Suppressor macrophage (primary cell): ENCODE measurements around the gene KRTAP10-1.
A peak's percentile ranks its signal among the peaks of the same experiment; 100 is the strongest.

Experiments
- DNase-seq, 4 experiments: peaks; one replicate each; pipeline ENCODE4 v3.0.0-alpha.2; 2020 to 2022

KRTAP10-1 gene

DNA sequence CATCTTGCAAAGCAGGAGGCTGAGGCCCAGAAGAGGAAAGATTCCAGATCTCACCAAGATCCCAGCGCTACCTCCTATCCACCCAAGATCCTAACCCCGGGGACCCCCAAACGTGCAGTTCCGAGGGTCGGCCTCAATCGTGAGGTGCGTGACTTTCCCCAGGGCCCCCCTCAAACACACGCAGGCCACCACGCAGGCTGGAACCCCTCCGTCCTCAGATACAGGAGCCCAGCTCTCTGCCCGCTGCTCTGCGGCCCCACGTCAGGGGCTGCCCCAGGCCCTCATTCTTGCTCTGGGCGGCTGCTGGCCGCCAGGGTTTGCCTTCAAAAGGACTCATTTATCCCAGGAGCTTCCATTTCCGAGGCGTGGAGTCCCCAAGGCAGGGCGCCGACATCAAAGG is 39.9 kb downstream of the KRTAP10-1 start:
- DNase-seq: no peak

DNA sequence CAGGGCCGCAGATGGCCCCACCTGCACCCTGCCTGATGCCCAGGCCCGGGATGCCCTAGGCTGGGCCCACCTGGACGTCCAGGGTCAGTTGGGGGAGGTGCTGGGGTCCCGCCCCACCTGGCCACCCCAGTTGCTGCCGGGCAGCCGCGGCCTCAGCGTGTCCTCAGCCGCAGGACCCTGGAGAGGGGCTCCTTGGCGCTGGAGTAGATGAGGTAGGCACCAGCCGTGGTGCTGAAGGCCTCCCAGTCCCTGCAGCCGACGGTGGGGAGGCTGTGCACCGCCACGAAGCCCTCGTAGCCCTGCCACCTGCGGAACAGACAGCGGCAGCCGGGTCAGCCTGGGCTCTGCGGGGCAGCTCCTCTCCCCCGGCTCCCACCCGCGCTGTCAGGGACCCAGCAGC is 40.4 kb downstream of the KRTAP10-1 start:
- no peak for DNase-seq

DNA sequence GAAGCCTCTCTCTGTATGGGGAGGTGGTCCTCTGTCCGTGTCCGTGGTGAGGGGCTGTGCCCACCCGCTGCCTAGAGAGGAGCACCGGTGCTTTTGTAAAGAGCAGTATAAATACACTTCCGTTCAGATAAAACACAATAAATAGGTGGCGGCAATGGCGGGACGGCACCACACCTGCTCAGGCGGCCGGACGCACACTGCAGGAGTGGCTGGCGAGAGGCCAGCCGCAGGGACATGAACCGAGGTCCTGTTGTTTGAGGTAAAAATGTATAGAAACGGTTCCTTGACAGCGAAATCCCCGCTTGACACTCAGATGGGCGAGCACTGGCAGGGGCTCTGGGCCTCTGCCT is 40.8 kb downstream of the KRTAP10-1 start:
- no peak for DNase-seq

DNA sequence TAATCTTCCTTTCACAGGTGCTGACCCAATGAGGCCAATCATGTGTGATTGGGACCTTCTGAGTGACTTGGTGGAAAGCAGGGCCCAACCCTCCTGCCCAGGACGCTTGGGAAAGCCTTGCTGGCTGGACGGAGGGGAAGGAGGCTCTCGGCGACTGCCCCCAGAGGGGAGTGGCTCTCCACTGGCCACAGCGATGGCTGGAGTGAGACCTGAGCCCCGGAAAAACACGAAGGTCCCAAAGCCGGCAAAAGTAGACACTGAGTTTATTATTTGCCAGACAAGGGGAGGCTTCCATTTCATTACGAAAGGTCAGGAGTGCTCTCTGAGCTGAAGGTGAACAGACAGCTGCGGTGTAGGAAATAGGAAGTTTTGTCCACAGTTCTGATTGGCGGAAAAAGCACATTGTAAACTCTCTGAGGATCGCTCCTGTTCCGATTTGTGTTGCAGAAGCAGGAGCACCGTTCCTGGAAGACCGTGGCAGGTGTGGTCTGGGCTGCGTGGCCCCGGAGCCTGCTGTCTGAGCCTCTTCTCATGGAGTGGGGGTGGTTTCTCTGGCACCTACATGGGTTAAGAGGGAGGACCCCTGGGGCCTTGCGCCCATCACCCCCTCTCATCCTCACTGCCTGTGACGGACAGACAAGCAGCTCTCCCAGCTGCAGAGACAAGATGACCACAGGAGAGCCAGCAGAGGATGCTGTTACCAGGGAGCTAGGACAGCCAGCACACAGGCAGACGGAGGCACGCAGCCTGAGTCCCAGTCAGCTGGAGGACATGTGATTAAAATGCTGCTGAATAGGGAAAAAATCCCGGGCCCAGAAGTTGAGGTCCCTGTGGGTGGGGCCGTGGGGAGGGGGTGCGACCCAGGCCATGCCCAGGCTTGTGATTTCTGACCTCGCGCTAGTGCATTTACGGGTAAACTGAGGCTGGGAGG is 41.5 kb downstream of the KRTAP10-1 start:
- no peak for DNase-seq

DNA sequence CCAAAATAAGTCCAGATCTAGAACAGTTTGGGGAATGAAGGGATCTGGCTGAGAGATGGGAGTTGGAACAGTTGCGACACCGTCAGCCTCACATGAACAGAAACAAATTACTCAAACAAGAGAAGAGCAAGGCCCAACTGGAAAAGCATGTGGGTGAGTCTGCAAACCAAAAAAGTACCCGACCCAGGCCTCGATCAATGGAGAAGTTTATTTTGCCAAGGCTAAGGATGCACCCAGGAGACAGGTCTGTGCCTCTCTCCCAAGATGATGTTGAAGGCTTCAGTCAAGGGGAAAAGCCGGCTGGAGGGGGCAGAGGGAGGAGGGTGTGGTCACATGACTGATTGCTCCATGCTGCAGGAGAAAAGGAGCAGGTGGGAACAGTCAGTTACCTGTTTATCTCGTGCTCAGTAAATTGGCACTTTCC is 42.3 kb downstream of the KRTAP10-1 start:
- peak in 3 of 4 experiments; percentile 8 to 44 (median 42) for DNase-seq

DNA sequence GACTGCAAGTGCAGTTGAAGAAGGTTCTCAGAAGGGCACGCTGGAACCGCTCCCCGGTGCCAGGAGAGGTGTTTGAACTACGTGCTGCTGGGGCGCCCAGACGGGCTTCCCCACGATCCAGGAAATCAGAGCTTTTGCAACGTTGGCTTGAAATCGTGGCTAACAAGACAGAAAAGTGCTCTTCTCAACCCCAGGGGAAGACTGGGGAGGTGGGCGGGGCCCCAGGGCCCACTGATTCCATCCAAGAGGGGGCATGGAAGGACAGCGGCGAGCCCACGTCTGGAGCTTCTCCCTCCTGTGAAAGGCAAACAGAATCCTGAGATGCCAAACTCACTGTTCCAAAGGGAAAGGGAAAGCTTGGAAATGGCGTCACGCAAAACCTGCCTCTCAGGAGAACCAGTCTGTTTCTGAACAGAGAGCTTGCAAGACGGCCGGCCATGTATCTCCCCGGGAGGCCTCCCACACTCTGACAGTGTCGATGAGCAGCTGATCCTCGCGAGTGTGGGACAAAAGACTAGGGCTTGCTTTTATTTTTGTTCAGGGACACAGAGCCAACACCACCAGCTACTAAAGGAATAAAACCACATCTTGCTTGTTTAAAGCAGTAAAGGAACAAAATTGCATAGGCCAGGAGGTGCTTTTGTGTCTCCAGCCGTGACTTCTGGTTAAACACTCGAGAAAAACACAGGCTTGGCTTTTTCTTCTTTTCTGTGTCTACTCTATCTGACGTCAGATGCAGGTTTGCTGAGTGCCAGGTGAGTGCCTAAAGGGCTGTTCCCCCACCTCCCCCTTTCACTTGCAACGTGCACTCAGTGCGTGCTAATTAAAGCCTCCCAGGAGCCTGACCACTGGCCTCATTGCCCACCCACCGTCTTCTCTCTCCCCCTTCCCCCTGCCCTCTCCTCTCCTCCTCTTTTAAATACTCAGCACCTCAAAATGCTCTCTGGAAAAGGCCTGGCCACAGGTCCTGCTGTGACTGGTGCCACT is 43.1 kb downstream of the KRTAP10-1 start:
- DNase-seq: no peak

DNA sequence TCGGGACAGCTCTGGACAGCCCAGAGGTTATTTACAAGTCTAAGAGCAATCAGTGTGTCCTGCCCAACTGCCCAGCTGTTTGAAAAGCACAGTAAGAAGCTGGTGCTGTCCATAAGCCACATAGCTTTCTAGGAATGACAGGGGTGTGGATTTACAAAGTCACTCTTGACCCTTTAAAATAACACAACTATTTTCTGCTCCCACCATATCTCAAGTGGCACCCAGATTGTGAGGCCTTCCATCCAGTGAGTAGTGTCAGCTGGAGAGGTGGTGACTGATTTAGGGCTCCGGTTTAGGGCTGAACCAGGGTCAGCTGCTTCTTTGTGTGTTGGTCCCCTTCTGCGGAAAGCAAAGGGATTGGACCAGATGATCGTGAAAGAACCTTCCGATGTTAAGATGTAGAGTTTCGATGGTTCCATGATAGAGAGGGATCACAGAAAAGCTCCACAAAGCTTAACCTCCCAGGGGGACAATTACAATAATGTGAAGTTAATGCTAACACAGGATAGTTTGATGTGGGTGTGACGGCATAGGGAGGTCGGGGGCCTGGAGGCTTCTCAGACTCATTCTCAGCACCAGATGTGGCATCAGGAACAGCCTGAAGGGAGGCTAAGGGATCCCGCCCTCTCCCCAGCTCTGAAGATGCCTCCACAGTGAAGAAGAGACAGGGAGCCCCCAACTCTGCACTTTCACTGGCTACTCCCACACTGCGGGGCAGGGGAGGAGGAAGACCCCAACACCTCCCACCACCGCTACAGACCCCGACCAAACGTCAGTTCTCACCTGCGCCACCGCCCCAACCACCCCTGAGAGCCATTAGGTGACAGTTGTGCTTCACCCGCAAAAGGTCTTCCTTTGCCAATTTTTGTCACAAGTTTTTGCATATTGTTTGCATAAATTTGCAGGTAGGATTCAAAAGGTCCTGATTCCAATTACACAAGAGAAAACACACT is 44.1 kb downstream of the KRTAP10-1 start:
- DNase-seq: no peak

DNA sequence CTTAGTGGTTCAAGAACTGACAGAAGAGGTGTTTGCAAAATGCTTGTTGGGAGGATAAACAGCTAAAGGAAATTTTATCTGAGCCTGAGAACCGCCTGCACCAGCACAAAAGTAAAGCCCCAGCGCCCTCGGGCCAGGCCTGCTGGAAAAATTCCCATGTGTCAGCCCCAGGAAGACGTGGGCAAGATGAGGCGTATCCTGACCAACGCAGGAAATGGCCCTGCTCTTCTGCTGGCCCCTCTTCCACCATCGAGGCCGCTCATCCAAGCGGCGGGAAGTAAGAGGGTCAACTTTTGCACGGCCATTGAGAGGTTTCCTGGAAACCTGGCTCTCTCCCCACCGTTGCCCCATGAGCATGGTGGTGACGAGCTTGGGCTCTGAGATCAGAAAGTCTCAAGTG is 45.0 kb downstream of the KRTAP10-1 start:
- no peak for DNase-seq

DNA sequence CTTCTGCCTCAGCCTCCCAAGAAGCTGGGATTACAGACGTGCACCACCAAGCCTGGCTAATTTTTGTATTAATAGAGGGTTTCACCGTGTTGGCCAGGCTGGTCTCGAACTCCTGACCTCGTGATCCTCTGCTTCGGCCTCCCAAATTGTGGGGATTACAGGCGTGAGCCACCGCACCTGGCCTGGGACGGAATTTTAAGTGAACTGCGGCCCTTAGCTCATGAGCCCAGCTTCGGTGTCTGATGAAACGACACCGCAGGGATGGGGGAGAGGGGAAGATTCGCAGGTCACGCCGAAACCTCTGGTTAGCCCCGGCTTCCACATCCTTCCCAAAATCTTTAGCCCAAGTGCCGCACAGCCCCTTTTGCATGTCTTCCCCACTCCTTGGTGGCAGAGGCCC is 45.6 kb downstream of the KRTAP10-1 start:
- no peak for DNase-seq

DNA sequence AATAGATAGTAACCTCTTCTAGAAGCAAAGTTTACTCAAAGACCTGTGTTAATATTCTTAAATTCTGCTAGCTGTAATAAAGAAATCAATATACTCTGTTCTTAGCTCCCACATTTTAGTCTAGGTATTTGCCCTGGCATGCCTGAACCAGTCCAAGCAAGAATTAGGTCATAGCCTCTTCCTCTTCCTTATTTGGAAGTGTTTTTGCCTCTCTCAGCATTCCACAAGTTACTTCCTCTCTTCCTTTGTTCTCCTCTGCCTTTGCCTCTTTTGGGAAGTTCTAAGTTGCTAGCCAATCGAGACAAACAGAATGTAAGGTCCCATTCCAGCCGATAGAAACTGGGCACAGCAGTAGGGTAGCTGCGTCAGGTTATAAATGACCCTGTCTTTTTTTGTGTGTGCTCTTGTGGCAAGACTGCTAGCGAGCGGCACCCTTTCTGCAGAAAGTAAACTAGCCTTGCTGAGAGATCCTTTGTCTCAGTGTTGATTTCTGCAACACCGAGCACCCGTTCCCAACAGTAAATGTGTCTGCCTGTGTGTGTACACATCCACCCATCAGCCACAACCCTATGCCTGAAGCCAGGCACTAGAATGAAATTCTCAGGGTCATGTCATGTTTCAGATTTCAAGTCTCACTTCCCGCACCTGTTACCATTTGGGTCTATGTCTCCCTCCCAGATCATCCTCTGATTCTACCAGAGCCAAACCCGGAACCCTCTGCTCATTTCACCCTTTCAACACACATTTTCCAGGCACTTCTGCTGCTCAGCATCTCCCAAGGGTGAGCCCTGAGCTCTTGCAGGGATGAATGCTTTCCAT is 47.2 kb downstream of the KRTAP10-1 start:
- peak; percentile 7 to 73 (median 58) for DNase-seq

DNA sequence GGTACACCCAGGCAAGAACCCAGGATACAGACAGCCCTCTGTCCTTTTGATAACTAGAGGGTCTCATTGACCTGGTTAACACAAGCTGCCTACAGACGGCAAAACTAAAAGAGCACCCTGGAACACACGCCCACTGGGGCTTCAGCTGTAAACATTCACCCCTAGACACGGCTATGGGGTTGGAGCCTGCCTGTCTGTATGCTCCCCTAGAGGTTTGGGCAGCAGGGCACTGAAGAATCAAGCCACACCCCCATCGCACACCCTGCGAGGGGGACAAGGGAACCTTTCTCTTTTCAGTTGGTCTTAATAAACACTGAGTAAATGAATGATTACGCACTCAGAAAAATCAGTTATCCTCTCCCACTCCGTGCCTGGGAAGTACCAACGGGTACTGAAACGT is 49.2 kb downstream of the KRTAP10-1 start:
- DNase-seq: no peak

DNA sequence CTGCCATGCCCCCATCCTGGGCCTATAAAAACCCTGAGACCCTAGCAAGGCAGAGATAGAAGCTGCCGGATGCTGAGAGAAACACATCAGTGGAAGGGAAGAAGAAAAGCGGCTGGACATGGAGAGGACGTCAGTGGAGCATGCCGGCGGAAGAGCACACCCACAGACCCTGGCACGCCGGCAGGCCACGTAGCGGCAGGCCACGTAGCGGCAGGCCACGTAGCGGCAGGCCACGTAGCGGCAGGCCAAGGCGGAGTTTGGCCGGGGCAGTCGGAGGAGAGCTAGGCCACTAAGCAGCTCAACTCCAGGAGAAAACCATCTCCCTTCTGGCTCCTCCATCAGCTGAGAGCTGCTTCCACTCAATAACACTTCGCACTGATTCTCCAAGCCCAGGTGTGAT is 49.6 kb downstream of the KRTAP10-1 start:
- DNase-seq: no peak

DNA sequence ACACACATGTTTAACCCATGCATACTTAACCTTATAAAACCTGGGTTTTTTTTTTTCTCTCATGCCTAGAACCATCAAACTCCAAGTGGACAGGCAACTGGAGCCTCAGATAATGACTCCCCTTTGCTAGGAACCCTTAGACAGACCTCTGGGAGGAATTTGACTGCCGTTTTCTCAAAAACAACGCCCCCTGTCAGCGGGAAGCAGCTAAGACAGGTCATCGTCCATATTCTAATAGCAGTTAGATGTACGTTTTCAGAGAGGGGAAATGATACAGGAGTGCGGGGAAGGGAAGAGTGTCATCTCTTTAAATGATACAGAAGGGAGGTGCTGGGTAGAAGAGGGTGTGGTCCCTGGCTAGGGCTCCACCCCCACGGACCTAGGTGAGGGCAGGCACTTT is 50.0 kb downstream of the KRTAP10-1 start:
- DNase-seq: no peak
